CD4-positive, CD25-positive, alpha-beta regulatory T cell (primary cell): Measurements from ENCODE around the gene DISC1. TPM values are rescaled to one million over a fixed set of nuclear protein-coding genes. Genes with fewer than 3 reads are reported as not detected.
A peak's percentile ranks its signal among the peaks of the same experiment; 100 is the strongest.

Experiments used
- ATAC-seq, 2 donors: fragments of 150-1000 bp; cut with Tn5 transposase; one replicate each; pipeline ENCODE4 v1.10.0; 2021; ENCODE audit warnings: low read depth in 2 of 2, moderate number of reproducible peaks in 2 of 2, moderate library complexity in 1 of 2
- DNase-seq, 3 donors: peaks; one replicate each; pipeline versions ENCODE4 v3.0.0 to v3.0.0-alpha.2; 2012 to 2022; ENCODE audit warnings: mixed read lengths in 1 of 3
- H3K27ac ChIP-seq: one replicate; pipeline ENCODE4 v1.7.0; 2013; ENCODE audit warnings: mild to moderate bottlenecking, low read length; ENCODE audit not compliant: insufficient read depth, poor library complexity, severe bottlenecking
- H3K27me3 ChIP-seq: one replicate; pipeline ENCODE4 v1.7.0; 2013; ENCODE audit warnings: low read length; ENCODE audit not compliant: control insufficient read depth, insufficient read depth
- H3K36me3 ChIP-seq: one replicate; pipeline ENCODE4 v1.7.0; 2013; ENCODE audit warnings: mild to moderate bottlenecking, low read length, moderate library complexity; ENCODE audit not compliant: control insufficient read depth, insufficient read depth
- H3K4me1 ChIP-seq: 2 replicates; pipeline ENCODE4 v1.7.0; 2013; ENCODE audit warnings: mild to moderate bottlenecking, low read length; ENCODE audit not compliant: insufficient read depth, control insufficient read depth, poor library complexity, severe bottlenecking
- H3K4me3 ChIP-seq: one replicate; pipeline ENCODE4 v1.7.0; 2013; ENCODE audit warnings: low read depth, mild to moderate bottlenecking, low read length, moderate library complexity
- H3K9me3 ChIP-seq, 2 experiments: 1 replicate in 1 of 2; 2 replicates in 1 of 2; pipeline ENCODE4 v1.7.0; 2013; ENCODE audit warnings: low read length in 2 of 2, mild to moderate bottlenecking in 1 of 2, moderate library complexity in 1 of 2; ENCODE audit not compliant: control insufficient read depth in 2 of 2
- H3K27ac Mint-ChIP-seq, 3 donors: one replicate each; pipeline ENCODE4 v1.8.0; 2020 to 2022; ENCODE audit warnings: mild to moderate bottlenecking in 3 of 3, mixed read lengths in 3 of 3, moderate library complexity in 2 of 3
- H3K27me3 Mint-ChIP-seq: one replicate; pipeline ENCODE4 v1.8.0; 2022; ENCODE audit warnings: mild to moderate bottlenecking, mixed read lengths
- H3K36me3 Mint-ChIP-seq: one replicate; pipeline ENCODE4 v1.8.0; 2020; ENCODE audit warnings: mixed read lengths
- H3K4me1 Mint-ChIP-seq, 4 donors: one replicate each; pipeline ENCODE4 v1.8.0; 2020 to 2022; ENCODE audit warnings: mixed read lengths in 4 of 4, mild to moderate bottlenecking in 1 of 4
- H3K4me3 Mint-ChIP-seq, 4 donors: one replicate each; pipeline ENCODE4 v1.8.0; 2020 to 2022; ENCODE audit warnings: mild to moderate bottlenecking in 4 of 4, mixed read lengths in 4 of 4, moderate library complexity in 3 of 4
- H3K9me3 Mint-ChIP-seq, 7 donors: one replicate each; pipeline ENCODE4 v1.8.0; 2020 to 2022; ENCODE audit warnings: mixed read lengths in 7 of 7, mild to moderate bottlenecking in 3 of 7, moderate library complexity in 2 of 7
- polyA plus RNA-seq, 4 donors: library from polyadenylated mRNA; unstranded; fragments of 300-500 nt; fragmentation: Illumina TruSeq; gene quantifications; one replicate each; pipeline ENCODE4 v1.2.3, GENCODE V29; 2021
- total RNA-seq: library from RNA; stranded (reverse); gene quantifications from one replicate; pipeline ENCODE4 v1.2.3, GENCODE V29; 2022

Gene DISC1
- total and polyA plus RNA-seq, 5 donors from 2014 or later: 0.78 to 25.5 (median 2.5) TPM

- Histone ChIP-seq H3K4me1 (no peaks in the 10 kb centered on the region), H3K4me3 (no peak overlapping the region), H3K27ac (no peak overlapping the region), H3K27me3 (no peaks in the 10 kb centered on the region), H3K36me3 (no peaks in the 10 kb centered on the region), H3K9me3 (no peaks in the 10 kb centered on the region)
- Mint-ChIP-seq H3K4me1 (peaks cover 0 to 26% (median 5%) of the 10 kb centered on the region in 4 donors), H3K9me3 (no peaks in the 10 kb centered on the region), H3K36me3 (peaks cover 17% of the 10 kb centered on the region), H3K4me3 (no peak overlapping the region), H3K27ac (no peak overlapping the region), H3K27me3 (no peaks in the 10 kb centered on the region)
- DNase-seq (no peak), ATAC-seq (no peak)
Measured at GRCh38 chr1:231926340-231926739, 299.8 kb downstream of the DISC1 start.

- Mint-ChIP-seq H3K27ac (no peak overlapping the region), H3K9me3 (peaks cover 0 to 2% (median 0%) of the 10 kb centered on the region in 7 donors), H3K4me1 (peaks cover 0 to 22% (median 4%) of the 10 kb centered on the region in 4 donors), H3K27me3 (no peaks in the 10 kb centered on the region), H3K4me3 (no peak overlapping the region), H3K36me3 (peaks cover 17% of the 10 kb centered on the region)
- Histone ChIP-seq H3K4me1 (no peaks in the 10 kb centered on the region), H3K4me3 (no peak overlapping the region), H3K36me3 (no peaks in the 10 kb centered on the region), H3K9me3 (peaks cover 0 to 4% of the 10 kb centered on the region in 2 experiments), H3K27ac (no peak overlapping the region), H3K27me3 (no peaks in the 10 kb centered on the region)
- DNase-seq (no peak), ATAC-seq (no peak)
Measured at GRCh38 chr1:231926933-231927332, 300.3 kb downstream of the DISC1 start.

- H3K4me1 ChIP-seq: no peaks in the 10 kb centered on the region
- H3K4me3 ChIP-seq: no peak overlapping the region
- no peak overlapping the region for H3K27ac ChIP-seq
- H3K9me3 ChIP-seq: peaks cover 0 to 9% of the 10 kb centered on the region in 2 experiments
- H3K27me3 ChIP-seq: no peaks in the 10 kb centered on the region
- Mint-ChIP-seq H3K4me1 (peaks cover 0 to 22% (median 3%) of the 10 kb centered on the region in 4 donors), H3K27ac (no peak overlapping the region), H3K9me3 (peaks cover 0 to 5% (median 0%) of the 10 kb centered on the region in 7 donors), H3K27me3 (no peaks in the 10 kb centered on the region), H3K36me3 (peaks cover 17% of the 10 kb centered on the region), H3K4me3 (no peak overlapping the region)
- DNase-seq: no peak
- H3K36me3 ChIP-seq: no peaks in the 10 kb centered on the region
- no peak for ATAC-seq
Measured at GRCh38 chr1:231927431-231927830, 300.8 kb downstream of the DISC1 start.

- no peak overlapping the region for H3K4me3 Mint-ChIP-seq
- peaks cover 12% of the 10 kb centered on the region for H3K36me3 Mint-ChIP-seq
- H3K27ac Mint-ChIP-seq: peak overlapping the region in 2 of 3 donors; percentile 6 to 48
- H3K4me1 ChIP-seq: no peaks in the 10 kb centered on the region
- H3K27me3 ChIP-seq: no peaks in the 10 kb centered on the region
- DNase-seq: no peak
- no peaks in the 10 kb centered on the region for H3K36me3 ChIP-seq
- H3K4me3 ChIP-seq: no peak overlapping the region
- no peak overlapping the region for H3K27ac ChIP-seq
- no peaks in the 10 kb centered on the region for H3K27me3 Mint-ChIP-seq
- H3K9me3 ChIP-seq: peaks cover 0 to 10% of the 10 kb centered on the region in 2 experiments
- H3K4me1 Mint-ChIP-seq: peaks cover 0 to 21% (median 3%) of the 10 kb centered on the region in 4 donors
- peaks cover 0 to 5% (median 0%) of the 10 kb centered on the region in 7 donors for H3K9me3 Mint-ChIP-seq
- ATAC-seq: no peak
Measured at GRCh38 chr1:231929311-231929710, 302.7 kb downstream of the DISC1 start.

- H3K27ac ChIP-seq: no peak overlapping the region
- peaks cover 0 to 10% of the 10 kb centered on the region in 2 experiments for H3K9me3 ChIP-seq
- Mint-ChIP-seq H3K27me3 (no peaks in the 10 kb centered on the region), H3K4me3 (peak overlapping the region in 1 of 4 donors; percentile 33), H3K9me3 (peaks cover 0 to 5% (median 0%) of the 10 kb centered on the region in 7 donors), H3K4me1 (peaks cover 0 to 20% (median 3%) of the 10 kb centered on the region in 4 donors), H3K36me3 (peaks cover 11% of the 10 kb centered on the region), H3K27ac (no peak overlapping the region)
- no peaks in the 10 kb centered on the region for H3K36me3 ChIP-seq
- no peaks in the 10 kb centered on the region for H3K27me3 ChIP-seq
- DNase-seq: no peak
- no peaks in the 10 kb centered on the region for H3K4me1 ChIP-seq
- H3K4me3 ChIP-seq: no peak overlapping the region
- no peak for ATAC-seq
Measured at GRCh38 chr1:231930257-231930947, 303.8 kb downstream of the DISC1 start.

- Mint-ChIP-seq H3K9me3 (peaks cover 0 to 5% (median 0%) of the 10 kb centered on the region in 7 donors), H3K27me3 (no peaks in the 10 kb centered on the region), H3K36me3 (peaks cover 11% of the 10 kb centered on the region), H3K4me1 (peaks cover 0 to 21% (median 4%) of the 10 kb centered on the region in 4 donors), H3K4me3 (no peak overlapping the region), H3K27ac (no peak overlapping the region)
- Histone ChIP-seq H3K9me3 (peaks cover 0 to 10% of the 10 kb centered on the region in 2 experiments), H3K4me1 (no peaks in the 10 kb centered on the region), H3K27me3 (no peaks in the 10 kb centered on the region), H3K36me3 (no peaks in the 10 kb centered on the region), H3K4me3 (no peak overlapping the region), H3K27ac (no peak overlapping the region)
- ATAC-seq (no peak), DNase-seq (no peak)
Measured at GRCh38 chr1:231931146-231931545, 304.6 kb downstream of the DISC1 start.

GRCh38 chr1:231931846-231932454 lies 305.4 kb downstream of the DISC1 start:
- H3K27ac Mint-ChIP-seq: no peak overlapping the region
- ATAC-seq (no peak), DNase-seq (peak in 2 of 3 donors; percentile 12 to 61)
- peaks cover 0 to 22% (median 5%) of the 10 kb centered on the region in 4 donors for H3K4me1 Mint-ChIP-seq
- no peaks in the 10 kb centered on the region for H3K27me3 ChIP-seq
- H3K9me3 ChIP-seq: peaks cover 0 to 10% of the 10 kb centered on the region in 2 experiments
- H3K4me3 Mint-ChIP-seq: no peak overlapping the region
- no peaks in the 10 kb centered on the region for H3K4me1 ChIP-seq
- no peak overlapping the region for H3K4me3 ChIP-seq
- no peaks in the 10 kb centered on the region for H3K36me3 ChIP-seq
- H3K36me3 Mint-ChIP-seq: peaks cover 11% of the 10 kb centered on the region
- peaks cover 0 to 5% (median 0%) of the 10 kb centered on the region in 7 donors for H3K9me3 Mint-ChIP-seq
- no peak overlapping the region for H3K27ac ChIP-seq
- H3K27me3 Mint-ChIP-seq: no peaks in the 10 kb centered on the region
